Mesenchymal stem cell (in vitro differentiated cells and primary cell): ENCODE measurements around the gene KCNA3.

Source experiments
- DNase-seq: peaks from one replicate; pipeline ENCODE4 v3.0.0-alpha.2; 2013
- H2AFZ ChIP-seq: one replicate; pipeline ENCODE4 v1.6.1; 2013; ENCODE audit warnings: low read depth, mild to moderate bottlenecking, control low read depth, inconsistent platforms, low read length, moderate library complexity
- H2AK5ac ChIP-seq: 2 replicates; pipeline ENCODE4 v1.6.1; 2013; ENCODE audit warnings: low read length, moderate library complexity, mild to moderate bottlenecking, inconsistent platforms; ENCODE audit not compliant: severe bottlenecking
- H2BK120ac ChIP-seq: one replicate; pipeline ENCODE4 v1.6.1; 2013; ENCODE audit warnings: low read depth, mild to moderate bottlenecking, inconsistent platforms, low read length, moderate library complexity
- H2BK12ac ChIP-seq, 2 experiments: one replicate each; pipeline ENCODE4 v1.6.1; 2013; ENCODE audit warnings: inconsistent platforms in 2 of 2, low read length in 2 of 2, mild to moderate bottlenecking in 2 of 2, moderate library complexity in 2 of 2, control low read depth in 1 of 2
- H2BK15ac ChIP-seq: one replicate; pipeline ENCODE4 v1.6.1; 2013; ENCODE audit warnings: mild to moderate bottlenecking, low read depth, inconsistent platforms; ENCODE audit not compliant: poor library complexity, severe bottlenecking
- H2BK5ac ChIP-seq: 2 replicates; pipeline ENCODE4 v1.6.1; 2013; ENCODE audit warnings: low read depth, mild to moderate bottlenecking, low read length, control low read depth, inconsistent platforms; ENCODE audit not compliant: poor library complexity, severe bottlenecking
- H3K14ac ChIP-seq, 2 experiments: one replicate each; pipeline ENCODE4 v1.6.1; 2013; ENCODE audit warnings: inconsistent platforms in 2 of 2, low read length in 2 of 2, control low read depth in 1 of 2, mild to moderate bottlenecking in 1 of 2, moderate library complexity in 1 of 2
- H3K18ac ChIP-seq, 2 experiments: one replicate each; pipeline ENCODE4 v1.6.1; 2013; ENCODE audit warnings: inconsistent platforms in 2 of 2, low read length in 2 of 2, control low read depth in 1 of 2, low read depth in 1 of 2, mild to moderate bottlenecking in 1 of 2
- H3K23ac ChIP-seq, 2 experiments: one replicate each; pipeline ENCODE4 v1.6.1; 2013; ENCODE audit warnings: inconsistent platforms in 2 of 2, low read length in 2 of 2, mild to moderate bottlenecking in 2 of 2, moderate library complexity in 2 of 2, control low read depth in 1 of 2
- H3K27ac ChIP-seq: 2 replicates; pipeline ENCODE4 v1.5.1; 2013; ENCODE audit warnings: mild to moderate bottlenecking, moderate library complexity, low read length, control low read depth, inconsistent platforms; ENCODE audit not compliant: poor library complexity, severe bottlenecking
- H3K27me3 ChIP-seq, 2 experiments: 2 replicates each; pipeline versions ENCODE4 v1.6.1 to v1.7.0; 2013; ENCODE audit warnings: low read length in 2 of 2, mild to moderate bottlenecking in 2 of 2, moderate library complexity in 2 of 2, control low read depth in 1 of 2, inconsistent platforms in 1 of 2; ENCODE audit not compliant: control insufficient read depth in 1 of 2, insufficient read depth in 1 of 2
- H3K36me3 ChIP-seq, 2 experiments: 2 replicates each; pipeline versions ENCODE4 v1.6.1 to v1.7.0; 2013; ENCODE audit warnings: low read length in 2 of 2, control low read depth in 1 of 2, inconsistent platforms in 1 of 2, low read depth in 1 of 2, mild to moderate bottlenecking in 1 of 2; ENCODE audit not compliant: insufficient read depth in 2 of 2, control insufficient read depth in 1 of 2
- H3K4ac ChIP-seq, 2 experiments: one replicate each; pipeline ENCODE4 v1.6.1; 2013; ENCODE audit warnings: inconsistent platforms in 2 of 2, low read length in 2 of 2, mild to moderate bottlenecking in 2 of 2, moderate library complexity in 2 of 2, control low read depth in 1 of 2, low read depth in 1 of 2
- H3K4me1 ChIP-seq: 2 replicates; pipeline ENCODE4 v1.6.1; 2013; ENCODE audit warnings: low read depth, low read length, control low read depth; ENCODE audit not compliant: control insufficient read depth, insufficient read depth
- H3K4me2 ChIP-seq: 2 replicates; pipeline ENCODE4 v1.6.1; 2013; ENCODE audit warnings: low read length, mild to moderate bottlenecking, inconsistent platforms; ENCODE audit not compliant: poor library complexity, severe bottlenecking
- H3K4me3 ChIP-seq, 2 experiments: 2 replicates each; pipeline versions ENCODE4 v1.5.1 to v1.7.0; 2013; ENCODE audit warnings: low read length in 2 of 2, mild to moderate bottlenecking in 2 of 2, control low read depth in 1 of 2, low read depth in 1 of 2; ENCODE audit not compliant: insufficient read depth in 1 of 2
- H3K79me1 ChIP-seq: replicated peaks from 2 replicates; pipeline ENCODE4 v1.6.1; 2013; ENCODE audit warnings: mild to moderate bottlenecking, control low read depth, low read length, inconsistent platforms; ENCODE audit not compliant: poor library complexity, severe bottlenecking
- H3K9ac ChIP-seq: 2 replicates; pipeline ENCODE4 v1.7.0; 2013; ENCODE audit warnings: mild to moderate bottlenecking, low read length, moderate library complexity
- H3K9me3 ChIP-seq: 2 replicates; pipeline ENCODE4 v1.7.0; 2013; ENCODE audit warnings: mild to moderate bottlenecking, low read length; ENCODE audit not compliant: control insufficient read depth
- H4K8ac ChIP-seq: one replicate; pipeline ENCODE4 v1.6.1; 2013; ENCODE audit warnings: inconsistent platforms, mild to moderate bottlenecking, low read length, moderate library complexity
- H4K91ac ChIP-seq: one replicate; pipeline ENCODE4 v1.6.1; 2013; ENCODE audit warnings: mild to moderate bottlenecking, low read length, inconsistent platforms
- WGBS: methylation state at CpG from one replicate; pipeline ENCODE4 v1.1.7; 2013; ENCODE audit warnings: mixed read lengths; 5-methylcytosine and 5-hydroxymethylcytosine counted together

Gene KCNA3

DNA sequence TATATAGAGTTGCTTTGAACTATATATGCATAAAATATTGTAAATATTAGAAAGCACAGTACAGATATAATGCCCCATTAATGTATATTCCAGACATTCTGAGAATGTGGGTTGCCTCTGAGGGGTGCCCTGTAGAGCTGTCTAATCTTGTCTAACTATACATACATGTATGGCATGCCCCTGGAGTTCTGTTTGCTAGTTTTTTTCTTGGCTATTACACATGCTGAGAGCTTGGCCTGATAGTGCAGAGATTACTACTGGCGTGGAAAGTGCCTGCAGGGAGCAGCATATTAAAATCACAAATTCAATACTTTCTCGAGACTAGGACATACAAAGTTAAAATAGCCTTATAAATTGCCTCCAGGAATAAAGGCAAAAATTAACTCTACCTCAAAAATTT is 24.1 kb downstream of the KCNA3 start:
- no peak overlapping the region for H4K8ac ChIP-seq
- H4K91ac ChIP-seq, result no peak overlapping the region
- no peaks in the 10 kb centered on the region for H3K9me3 ChIP-seq
- H3K14ac ChIP-seq, result no peak overlapping the region
- H2BK120ac ChIP-seq, result no peak overlapping the region
- H2AFZ ChIP-seq, result no peak overlapping the region
- H3K18ac ChIP-seq, result no peak overlapping the region
- no peak overlapping the region for H3K4ac ChIP-seq
- no peaks in the 10 kb centered on the region for H3K27me3 ChIP-seq
- no peaks in the 10 kb centered on the region for H3K79me1 ChIP-seq
- no peak overlapping the region for H2BK15ac ChIP-seq
- H2BK12ac ChIP-seq, result no peak overlapping the region
- H3K23ac ChIP-seq, result no peak overlapping the region
- H2BK5ac ChIP-seq, result no peak overlapping the region
- H3K4me3 ChIP-seq, result no peak overlapping the region
- H3K27ac ChIP-seq, result no peak overlapping the region
- H3K4me2 ChIP-seq, result no peak overlapping the region
- H3K36me3 ChIP-seq, result no peaks in the 10 kb centered on the region
- WGBS, result 68% methylated on average over 2 of the region's 2 CpGs
- H2AK5ac ChIP-seq, result no peak overlapping the region
- H3K4me1 ChIP-seq, result no peaks in the 10 kb centered on the region
- DNase-seq, result no peak
- no peak overlapping the region for H3K9ac ChIP-seq

DNA sequence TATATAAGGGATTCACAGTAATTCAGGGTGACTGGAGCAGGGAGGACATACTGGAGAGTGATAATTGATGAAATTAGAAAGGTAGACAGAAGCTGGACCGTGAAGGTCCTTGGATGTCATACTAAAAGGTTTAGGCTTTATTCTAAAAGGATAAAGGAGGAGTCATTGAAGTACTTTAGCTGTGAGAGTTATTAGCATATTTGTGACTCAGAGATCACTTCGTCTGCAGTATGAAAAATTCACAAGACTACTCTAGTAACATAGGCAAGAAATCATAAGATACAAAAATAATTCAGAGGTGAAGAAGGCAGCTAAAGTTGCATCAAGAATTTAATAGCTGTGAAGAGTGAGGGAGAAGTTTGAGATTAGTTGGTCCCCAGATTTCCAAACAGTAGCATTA is 26.3 kb downstream of the KCNA3 start:
- no peak overlapping the region for H2AFZ ChIP-seq
- no peak overlapping the region for H3K9ac ChIP-seq
- H2BK12ac ChIP-seq, result no peak overlapping the region
- no peak overlapping the region for H2BK5ac ChIP-seq
- no peak overlapping the region for H3K14ac ChIP-seq
- WGBS, result 49% methylated on average over 2 of the region's 2 CpGs
- H2BK120ac ChIP-seq, result no peak overlapping the region
- no peak overlapping the region for H3K4me2 ChIP-seq
- no peaks in the 10 kb centered on the region for H3K27me3 ChIP-seq
- H3K36me3 ChIP-seq, result no peaks in the 10 kb centered on the region
- no peak overlapping the region for H2BK15ac ChIP-seq
- H4K8ac ChIP-seq, result no peak overlapping the region
- no peaks in the 10 kb centered on the region for H3K79me1 ChIP-seq
- H3K23ac ChIP-seq, result no peak overlapping the region
- no peak overlapping the region for H3K4me3 ChIP-seq
- H3K9me3 ChIP-seq, result no peaks in the 10 kb centered on the region
- no peak overlapping the region for H3K4ac ChIP-seq
- no peak for DNase-seq
- H4K91ac ChIP-seq, result no peak overlapping the region
- no peak overlapping the region for H3K18ac ChIP-seq
- H3K27ac ChIP-seq, result no peak overlapping the region
- H3K4me1 ChIP-seq, result no peaks in the 10 kb centered on the region
- no peak overlapping the region for H2AK5ac ChIP-seq

GRCh38 chr1:110647254-110647891 is 27.4 kb downstream of the KCNA3 start:
- Histone ChIP-seq H3K36me3 (no peaks in the 10 kb centered on the region), H3K27me3 (no peaks in the 10 kb centered on the region), H3K4me1 (no peaks in the 10 kb centered on the region), H2AK5ac (no peak overlapping the region), H4K91ac (no peak overlapping the region), H2AFZ (no peak overlapping the region), H3K9me3 (no peaks in the 10 kb centered on the region), H3K27ac (no peak overlapping the region), H3K4me2 (no peak overlapping the region), H3K79me1 (no peaks in the 10 kb centered on the region), H3K9ac (peak overlapping the region; percentile 28), H4K8ac (no peak overlapping the region), H3K14ac (no peak overlapping the region), H2BK12ac (no peak overlapping the region), H3K23ac (no peak overlapping the region), H2BK120ac (no peak overlapping the region), H3K4ac (no peak overlapping the region), H3K18ac (no peak overlapping the region), H3K4me3 (no peak overlapping the region), H2BK5ac (no peak overlapping the region), H2BK15ac (no peak overlapping the region)
- DNase-seq, result peak; percentile 25
- 40% methylated on average over 4 of the region's 5 CpGs for WGBS

GRCh38 chr1:110645821-110646735 is 28.7 kb downstream of the KCNA3 start:
- H4K8ac ChIP-seq, result no peak overlapping the region
- H2BK120ac ChIP-seq, result no peak overlapping the region
- H3K9ac ChIP-seq, result peak overlapping the region; percentile 85
- H3K79me1 ChIP-seq, result no peaks in the 10 kb centered on the region
- no peak overlapping the region for H4K91ac ChIP-seq
- DNase-seq, result no peak
- no peaks in the 10 kb centered on the region for H3K36me3 ChIP-seq
- no peak overlapping the region for H3K4me2 ChIP-seq
- WGBS, result 71% methylated on average over 3 of the region's 4 CpGs
- no peak overlapping the region for H3K4ac ChIP-seq
- H3K27ac ChIP-seq, result no peak overlapping the region
- no peak overlapping the region for H2BK5ac ChIP-seq
- H3K14ac ChIP-seq, result no peak overlapping the region
- no peak overlapping the region for H2AFZ ChIP-seq
- H3K18ac ChIP-seq, result no peak overlapping the region
- no peaks in the 10 kb centered on the region for H3K4me1 ChIP-seq
- H2BK15ac ChIP-seq, result no peak overlapping the region
- H3K4me3 ChIP-seq, result peak overlapping the region in 1 of 2 experiments; percentile 30
- H2BK12ac ChIP-seq, result no peak overlapping the region
- H3K23ac ChIP-seq, result no peak overlapping the region
- no peaks in the 10 kb centered on the region for H3K27me3 ChIP-seq
- H3K9me3 ChIP-seq, result no peaks in the 10 kb centered on the region
- H2AK5ac ChIP-seq, result no peak overlapping the region
